Body of pancreas (tissue), 4 donors: Measurements from ENCODE around the gene SNTN. TPM values are rescaled to one million over a fixed set of nuclear protein-coding genes. Genes with fewer than 3 reads are reported as not detected.
A peak's percentile ranks its signal among the peaks of the same experiment; 100 is the strongest.

Source experiments
- ATAC-seq: fragments of 150-250 bp; one replicate; pipeline ENCODE4 v1.9.1; 2016
- DNase-seq, 4 donors: peaks; one replicate each; pipeline ENCODE4 v3.0.0-alpha.2; 2019
- H3K27ac ChIP-seq, 4 donors: fragments of 200-600 bp; sonication (generic); 1 replicate in 3 of 4; 2 replicates in 1 of 4; pipeline versions ENCODE4 v1.5.1 to v1.6.1; 2016 to 2019; ENCODE audit warnings: mild to moderate bottlenecking in 1 of 4, mixed read lengths in 1 of 4, moderate library complexity in 1 of 4
- H3K27me3 ChIP-seq, 2 donors: fragments of 200-600 bp; sonication (generic); one replicate each; pipeline ENCODE4 v1.6.0; 2016; ENCODE audit warnings: mild to moderate bottlenecking in 1 of 2
- H3K36me3 ChIP-seq, 2 donors: fragments of 200-600 bp; sonication (generic); replicated peaks in 1 of 2; 2 replicates each; pipeline ENCODE4 v1.5.1; 2016; ENCODE audit warnings: low read depth in 2 of 2; ENCODE audit not compliant: insufficient read depth in 1 of 2
- H3K4me1 ChIP-seq: fragments of 200-600 bp; sonication (generic); one replicate; pipeline ENCODE4 v1.6.0; 2016
- H3K4me3 ChIP-seq, 2 donors: fragments of 200-600 bp; sonication (generic); 1 replicate in 1 of 2; 2 replicates in 1 of 2; pipeline ENCODE4 v1.5.1; 2016 to 2019
- H3K9me3 ChIP-seq, 3 donors: fragments of 200-600 bp; sonication (generic); 1 replicate in 2 of 3; 2 replicates in 1 of 3; pipeline ENCODE4 v1.5.1; 2016
- POLR2A ChIP-seq, 3 donors: fragments of 450-650 bp; IDR thresholded peaks; one replicate each; pipeline ENCODE4 v1.6.1; 2016; ENCODE audit warnings: antibody characterized with exemption in 3 of 3, mild to moderate bottlenecking in 2 of 3
- WGBS, 2 donors: methylation state at CpG; one replicate each; pipeline ENCODE4 v1.1.5; 2017; 5-methylcytosine and 5-hydroxymethylcytosine counted together
- intact Hi-C: fragments of 100-400 bp; cut with DNase I; formaldehyde crosslinking; loops from one replicate; pipeline ENCODE4 v1.15.1; 2023
- total RNA-seq, 2 donors: library from RNA; depleted of rRNA; stranded (reverse); fragments of >200 nt; gene quantifications; one replicate each; pipeline ENCODE4 v1.1.0, GENCODE V29; 2016
- TF ChIP-seq, protein P1 (sequence below), 7 experiments: fragments of 450-650 bp in 4 of 7; fragments of 200-600 bp in 3 of 7; sonication (generic) in 3 of 7; IDR thresholded peaks; one replicate each; pipeline ENCODE4 v1.5.1; 2016 to 2019; ENCODE audit warnings: antibody characterized with exemption in 7 of 7

SNTN gene
- total RNA-seq, 2 donors from 2014 or later = 1.0 TPM; not detected in 1

DNA sequence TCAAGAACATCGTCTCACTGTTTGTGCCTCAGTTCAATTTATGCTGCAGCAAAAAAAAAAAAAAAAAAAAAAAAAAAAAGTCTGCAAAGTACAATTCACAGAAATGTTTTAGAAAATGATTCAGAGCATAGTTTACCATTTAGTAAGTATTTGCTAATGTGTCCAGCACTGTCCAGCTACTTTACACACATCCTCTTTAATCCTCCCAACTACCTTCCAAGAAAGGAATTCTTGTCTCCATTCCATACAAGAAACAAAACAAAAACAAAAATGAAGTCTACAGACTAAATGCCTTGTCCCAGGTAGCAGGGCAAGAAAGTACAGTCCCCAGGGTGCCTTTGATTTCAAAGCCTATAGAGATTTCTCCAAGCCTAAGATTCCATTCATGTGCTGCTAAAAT lies 38.9 kb upstream of the SNTN start:
- ATAC-seq (no peak), DNase-seq (no peak)
- no peaks in the 10 kb centered on the region for H3K36me3 ChIP-seq
- intact Hi-C loops = no loop called here
- H3K27me3 ChIP-seq = no peaks in the 10 kb centered on the region
- H3K4me3 ChIP-seq = no peak overlapping the region
- WGBS, 2 donors = 0 to 88% methylated on average over 1 of the region's 1 CpG
- H3K27ac ChIP-seq = no peak overlapping the region
- TF ChIP-seq POLR2A (IDR thresholded peaks at IDR 0.05) = no peak
- TF ChIP-seq, protein P1, sequence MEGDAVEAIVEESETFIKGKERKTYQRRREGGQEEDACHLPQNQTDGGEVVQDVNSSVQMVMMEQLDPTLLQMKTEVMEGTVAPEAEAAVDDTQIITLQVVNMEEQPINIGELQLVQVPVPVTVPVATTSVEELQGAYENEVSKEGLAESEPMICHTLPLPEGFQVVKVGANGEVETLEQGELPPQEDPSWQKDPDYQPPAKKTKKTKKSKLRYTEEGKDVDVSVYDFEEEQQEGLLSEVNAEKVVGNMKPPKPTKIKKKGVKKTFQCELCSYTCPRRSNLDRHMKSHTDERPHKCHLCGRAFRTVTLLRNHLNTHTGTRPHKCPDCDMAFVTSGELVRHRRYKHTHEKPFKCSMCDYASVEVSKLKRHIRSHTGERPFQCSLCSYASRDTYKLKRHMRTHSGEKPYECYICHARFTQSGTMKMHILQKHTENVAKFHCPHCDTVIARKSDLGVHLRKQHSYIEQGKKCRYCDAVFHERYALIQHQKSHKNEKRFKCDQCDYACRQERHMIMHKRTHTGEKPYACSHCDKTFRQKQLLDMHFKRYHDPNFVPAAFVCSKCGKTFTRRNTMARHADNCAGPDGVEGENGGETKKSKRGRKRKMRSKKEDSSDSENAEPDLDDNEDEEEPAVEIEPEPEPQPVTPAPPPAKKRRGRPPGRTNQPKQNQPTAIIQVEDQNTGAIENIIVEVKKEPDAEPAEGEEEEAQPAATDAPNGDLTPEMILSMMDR (IDR thresholded peaks at IDR 0.05) = no peak
- no peaks in the 10 kb centered on the region for H3K9me3 ChIP-seq
- peaks cover 6% of the 10 kb centered on the region for H3K4me1 ChIP-seq

DNA sequence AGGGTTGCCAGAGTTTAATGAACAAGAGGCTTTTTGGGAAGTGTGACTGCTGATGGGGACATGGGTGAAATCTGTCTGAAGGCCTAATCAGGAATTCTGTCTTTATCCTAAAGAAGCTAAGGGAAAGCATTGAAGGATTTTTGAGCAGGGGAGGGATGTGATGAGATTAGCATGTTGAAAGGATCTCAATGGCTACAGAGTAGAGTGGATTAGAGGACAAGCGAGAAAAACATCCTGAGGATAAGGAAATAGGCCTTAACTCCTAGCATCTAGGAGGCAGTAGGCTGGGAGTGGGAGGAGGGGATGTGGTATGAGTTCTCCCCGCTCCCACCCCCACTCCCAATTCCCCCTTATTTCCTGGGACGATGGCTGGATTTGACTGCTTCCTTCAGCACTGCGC lies 35.1 kb upstream of the SNTN start:
- WGBS, 2 donors = 75 to 91% methylated on average over 4 of the region's 4 CpGs
- Histone ChIP-seq H3K4me3 (no peak overlapping the region), H3K27ac (no peak overlapping the region), H3K27me3 (no peaks in the 10 kb centered on the region), H3K36me3 (no peaks in the 10 kb centered on the region), H3K9me3 (no peaks in the 10 kb centered on the region), H3K4me1 (no peaks in the 10 kb centered on the region)
- DNase-seq (no peak), ATAC-seq (no peak)
- intact Hi-C loops = no loop called here
- TF ChIP-seq, protein P1 (IDR thresholded peaks at IDR 0.05) = no peak
- TF ChIP-seq POLR2A (IDR thresholded peaks at IDR 0.05) = no peak

DNA sequence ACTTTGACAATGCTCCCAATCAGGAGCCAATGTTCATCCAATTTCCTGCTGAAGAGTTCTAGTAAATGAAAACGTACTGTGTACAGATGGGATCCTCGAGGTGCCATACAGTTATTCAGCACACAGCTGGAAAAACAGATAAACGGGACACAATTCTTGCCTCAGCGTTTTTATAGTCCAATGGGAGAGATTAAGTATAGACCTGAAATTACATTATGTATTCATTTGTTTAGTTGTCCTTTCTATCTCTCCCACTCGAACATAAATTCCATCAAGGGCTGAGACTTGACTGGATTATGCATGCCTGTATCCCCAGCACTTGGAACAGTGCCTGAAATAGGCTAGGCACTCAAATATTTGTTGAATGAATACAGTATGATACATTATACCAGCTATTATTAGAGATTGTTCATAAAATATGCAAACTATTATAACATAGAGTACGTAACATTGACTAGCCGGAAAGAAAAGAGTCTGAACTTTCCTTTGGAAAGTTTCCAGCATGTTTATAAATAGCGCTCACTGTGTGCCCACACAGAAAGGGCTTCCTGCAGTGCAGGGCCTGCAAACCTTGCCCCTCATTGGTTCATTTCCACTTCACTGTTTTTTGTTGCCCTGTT lies 27.4 kb upstream of the SNTN start:
- intact Hi-C loops = no loop called here
- WGBS, 2 donors = 32 to 40% methylated on average over 8 of the region's 8 CpGs
- Histone ChIP-seq H3K4me1 (no peaks in the 10 kb centered on the region), H3K4me3 (no peak overlapping the region), H3K36me3 (no peaks in the 10 kb centered on the region), H3K27ac (no peak overlapping the region), H3K9me3 (no peaks in the 10 kb centered on the region), H3K27me3 (no peaks in the 10 kb centered on the region)
- DNase-seq (peak in 1 of 4 donors; percentile 3), ATAC-seq (peak; percentile 52)
- TF ChIP-seq, protein P1 (IDR thresholded peaks at IDR 0.05) = no peak
- TF ChIP-seq POLR2A (IDR thresholded peaks at IDR 0.05) = no peak

DNA sequence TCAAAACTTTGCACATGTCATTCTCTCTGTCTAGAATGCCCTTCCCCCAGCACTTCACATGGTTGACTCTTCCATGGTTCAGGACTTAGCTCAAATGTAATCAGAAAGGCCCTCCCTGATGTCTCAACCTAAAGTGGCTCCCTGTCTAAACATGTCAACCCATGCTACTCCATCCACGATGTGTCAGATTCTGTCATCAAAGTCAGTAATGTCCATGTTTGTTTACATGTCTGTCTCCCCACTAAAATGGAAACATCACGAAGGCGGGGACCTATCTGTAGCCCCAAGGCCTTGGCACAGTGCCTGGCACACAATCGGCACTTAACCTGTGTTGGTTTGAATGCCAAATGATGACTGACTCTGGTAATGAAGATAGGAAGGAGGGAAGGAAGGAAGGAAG lies 20.8 kb upstream of the SNTN start:
- no peak for DNase-seq
- no peak overlapping the region for H3K27ac ChIP-seq
- H3K4me3 ChIP-seq = no peak overlapping the region
- no peaks in the 10 kb centered on the region for H3K4me1 ChIP-seq
- WGBS, 2 donors = 49 to 53% methylated on average over 4 of the region's 4 CpGs
- no peak for ATAC-seq
- H3K27me3 ChIP-seq = no peaks in the 10 kb centered on the region
- intact Hi-C loops = no loop called here
- TF ChIP-seq, protein P1 (IDR thresholded peaks at IDR 0.05) = no peak
- no peak for TF ChIP-seq POLR2A (IDR thresholded peaks at IDR 0.05)
- H3K36me3 ChIP-seq = no peaks in the 10 kb centered on the region
- no peaks in the 10 kb centered on the region for H3K9me3 ChIP-seq

DNA sequence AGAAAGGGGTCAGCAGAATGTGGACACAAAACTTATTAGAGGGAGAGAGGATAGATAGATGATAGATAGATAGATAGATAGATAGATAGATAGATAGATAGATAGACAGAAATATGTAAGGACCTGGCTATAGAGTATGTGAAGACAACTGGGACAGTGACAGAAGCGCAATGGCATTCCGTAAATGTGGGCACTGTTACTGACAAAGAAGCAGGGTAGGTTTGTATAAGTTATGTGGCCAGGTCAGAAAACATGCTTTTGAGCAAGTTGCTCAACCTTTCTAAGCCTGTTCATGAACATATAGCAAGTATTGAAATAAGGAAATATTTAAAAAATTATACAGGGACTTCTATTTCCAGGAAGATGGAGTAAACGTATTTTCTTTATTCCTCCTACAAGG lies 17.3 kb upstream of the SNTN start:
- Histone ChIP-seq H3K4me3 (no peak overlapping the region), H3K27me3 (no peaks in the 10 kb centered on the region), H3K27ac (no peak overlapping the region), H3K36me3 (no peaks in the 10 kb centered on the region), H3K4me1 (no peaks in the 10 kb centered on the region), H3K9me3 (no peaks in the 10 kb centered on the region)
- no peak for ATAC-seq
- intact Hi-C loops = no loop called here
- 85 to 94% methylated on average over 3 of the region's 3 CpGs for WGBS, 2 donors
- TF ChIP-seq POLR2A (IDR thresholded peaks at IDR 0.05) = no peak
- TF ChIP-seq, protein P1 (IDR thresholded peaks at IDR 0.05) = no peak
- DNase-seq = no peak
